Rectal smooth muscle tissue (tissue), 1 donor: ENCODE measurements around the gene ARFGAP3.

Experiments used
- H3K27ac ChIP-seq: one replicate; pipeline ENCODE4 v1.7.0; 2013; ENCODE audit warnings: low read depth, low read length, inconsistent platforms
- H3K27me3 ChIP-seq: one replicate; pipeline ENCODE4 v1.7.0; 2013; ENCODE audit warnings: low read length; ENCODE audit not compliant: control insufficient read depth, insufficient read depth
- H3K36me3 ChIP-seq: one replicate; pipeline ENCODE4 v1.7.0; 2013; ENCODE audit warnings: low read length; ENCODE audit not compliant: control insufficient read depth, insufficient read depth
- H3K4me1 ChIP-seq: one replicate; pipeline ENCODE4 v1.7.0; 2013; ENCODE audit warnings: low read length; ENCODE audit not compliant: control insufficient read depth, insufficient read depth
- H3K4me3 ChIP-seq: one replicate; pipeline ENCODE4 v1.7.0; 2013; ENCODE audit warnings: low read length
- H3K9ac ChIP-seq: one replicate; pipeline ENCODE4 v1.7.0; 2013; ENCODE audit warnings: low read length

The ARFGAP3 gene

GRCh38 chr22:42805998-42806830 is 50.9 kb downstream of the ARFGAP3 start:
- H3K36me3 ChIP-seq = peaks cover 42% of the 10 kb centered on the region

GRCh38 chr22:42805016-42805997 is 51.8 kb downstream of the ARFGAP3 start:
- H3K4me1 ChIP-seq = no peaks in the 10 kb centered on the region
- H3K27me3 ChIP-seq = no peaks in the 10 kb centered on the region
- peaks cover 39% of the 10 kb centered on the region for H3K36me3 ChIP-seq
- no peak overlapping the region for H3K4me3 ChIP-seq
- no peak overlapping the region for H3K27ac ChIP-seq
- no peak overlapping the region for H3K9ac ChIP-seq

More at GRCh38 chr22:42805998-42806830, 50.9 kb downstream of the ARFGAP3 start:
- no peaks in the 10 kb centered on the region for H3K27me3 ChIP-seq
- H3K27ac ChIP-seq = no peak overlapping the region
- H3K4me3 ChIP-seq = no peak overlapping the region
- H3K4me1 ChIP-seq = no peaks in the 10 kb centered on the region
- no peak overlapping the region for H3K9ac ChIP-seq

- Histone ChIP-seq H3K27ac (no peak overlapping the region), H3K36me3 (peaks cover 36% of the 10 kb centered on the region), H3K9ac (no peak overlapping the region), H3K27me3 (no peaks in the 10 kb centered on the region), H3K4me3 (no peak overlapping the region), H3K4me1 (no peaks in the 10 kb centered on the region)
These were observed 53.7 kb downstream of the ARFGAP3 start for GRCh38 chr22:42803389-42803788.

- Histone ChIP-seq H3K4me3 (no peak overlapping the region), H3K4me1 (no peaks in the 10 kb centered on the region), H3K9ac (no peak overlapping the region), H3K27ac (no peak overlapping the region), H3K27me3 (no peaks in the 10 kb centered on the region), H3K36me3 (peaks cover 37% of the 10 kb centered on the region)
These were observed 55.6 kb downstream of the ARFGAP3 start for GRCh38 chr22:42801252-42802080.

- Histone ChIP-seq H3K4me3 (no peak overlapping the region), H3K4me1 (no peaks in the 10 kb centered on the region), H3K27me3 (no peaks in the 10 kb centered on the region), H3K9ac (no peak overlapping the region), H3K36me3 (peaks cover 31% of the 10 kb centered on the region), H3K27ac (no peak overlapping the region)
These were observed 56.4 kb downstream of the ARFGAP3 start for GRCh38 chr22:42800451-42801251.

GRCh38 chr22:42799461-42800405 is 57.3 kb downstream of the ARFGAP3 start:
- Histone ChIP-seq H3K27ac (no peak overlapping the region), H3K27me3 (no peaks in the 10 kb centered on the region), H3K4me1 (no peaks in the 10 kb centered on the region), H3K36me3 (peaks cover 27% of the 10 kb centered on the region), H3K9ac (no peak overlapping the region), H3K4me3 (no peak overlapping the region)

GRCh38 chr22:42799061-42799460 is 58.0 kb downstream of the ARFGAP3 start:
- Histone ChIP-seq H3K27me3 (no peaks in the 10 kb centered on the region), H3K9ac (no peak overlapping the region), H3K27ac (no peak overlapping the region), H3K36me3 (peaks cover 27% of the 10 kb centered on the region), H3K4me1 (no peaks in the 10 kb centered on the region), H3K4me3 (no peak overlapping the region)

GRCh38 chr22:42797011-42797410 is 60.1 kb downstream of the ARFGAP3 start:
- Histone ChIP-seq H3K4me1 (peaks cover 1% of the 10 kb centered on the region), H3K27me3 (no peaks in the 10 kb centered on the region), H3K27ac (no peak overlapping the region), H3K36me3 (peaks cover 18% of the 10 kb centered on the region), H3K9ac (no peak overlapping the region), H3K4me3 (no peak overlapping the region)

GRCh38 chr22:42796081-42796480 is 61.0 kb downstream of the ARFGAP3 start:
- Histone ChIP-seq H3K27ac (no peak overlapping the region), H3K36me3 (peaks cover 15% of the 10 kb centered on the region), H3K4me1 (peaks cover 3% of the 10 kb centered on the region)

GRCh38 chr22:42794551-42795510 is 62.2 kb downstream of the ARFGAP3 start:
- Histone ChIP-seq H3K9ac (no peak overlapping the region), H3K4me1 (peaks cover 3% of the 10 kb centered on the region), H3K36me3 (peaks cover 11% of the 10 kb centered on the region), H3K27ac (no peak overlapping the region), H3K4me3 (no peak overlapping the region), H3K27me3 (no peaks in the 10 kb centered on the region)

More at GRCh38 chr22:42796081-42796480, 61.0 kb downstream of the ARFGAP3 start:
- H3K4me3 ChIP-seq = no peak overlapping the region
- no peaks in the 10 kb centered on the region for H3K27me3 ChIP-seq
- no peak overlapping the region for H3K9ac ChIP-seq
